ENCODE measurements around the gene CUBN. TPM values are rescaled to one million over a fixed set of nuclear protein-coding genes. Genes with fewer than 3 reads are reported as not detected.
"Not testable (repeated sequence)": the region's sequence is repeated elsewhere in the genome, so short reads cannot be mapped to it uniquely, and the experiment has no call there.

CUBN gene
- total RNA-seq, 1 donor from 2014 or later, result 2.1 TPM

DNA sequence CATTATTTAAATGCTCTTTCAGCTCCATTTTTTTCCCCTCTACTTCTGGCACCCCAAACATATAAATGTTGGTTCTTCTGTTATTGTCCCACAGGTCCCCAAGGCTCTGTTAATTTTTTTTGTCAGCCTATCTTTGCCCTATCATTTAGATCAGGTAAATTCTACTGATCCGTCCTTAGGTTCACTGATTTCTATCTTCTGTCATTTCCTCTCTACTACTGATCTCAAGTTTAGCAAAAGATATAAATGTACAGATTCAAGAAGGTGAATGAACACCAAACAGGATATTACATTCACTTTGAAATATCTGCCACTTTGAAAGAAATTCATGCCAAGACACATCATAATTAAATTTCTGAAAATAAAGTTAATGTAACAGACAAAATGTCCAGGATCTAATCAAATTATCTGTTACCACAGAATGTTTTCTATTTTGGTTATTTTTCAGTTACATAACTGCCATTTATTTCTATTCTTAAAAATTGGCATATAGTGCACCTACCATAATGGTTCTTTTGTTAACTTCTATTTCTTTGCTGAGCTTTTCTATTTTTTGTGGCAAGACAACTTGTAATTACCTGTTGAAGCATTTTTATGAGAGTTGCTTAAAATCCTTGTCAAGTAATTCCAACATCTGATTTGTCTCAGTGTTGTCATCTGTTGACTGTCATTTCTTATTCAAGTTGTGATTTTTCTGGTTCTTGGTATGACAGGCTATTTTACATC, 12.1 kb upstream of the CUBN start:
- DNase-seq (ENCODE audit: extremely low read depth, low read depth, low spot score), result no peak

GRCh38 chr10:17140386-17140761, 10.8 kb upstream of the CUBN start:
- DNase-seq (ENCODE audit: extremely low read depth, low read depth, low spot score), result no peak

GRCh38 chr10:17138460-17139042, 8.9 kb upstream of the CUBN start:
- no peak for DNase-seq (ENCODE audit: extremely low read depth, low read depth, low spot score)

- no peak for DNase-seq (ENCODE audit: extremely low read depth, low read depth, low spot score)
Measured at GRCh38 chr10:17134737-17135260, 5.2 kb upstream of the CUBN start.

DNA sequence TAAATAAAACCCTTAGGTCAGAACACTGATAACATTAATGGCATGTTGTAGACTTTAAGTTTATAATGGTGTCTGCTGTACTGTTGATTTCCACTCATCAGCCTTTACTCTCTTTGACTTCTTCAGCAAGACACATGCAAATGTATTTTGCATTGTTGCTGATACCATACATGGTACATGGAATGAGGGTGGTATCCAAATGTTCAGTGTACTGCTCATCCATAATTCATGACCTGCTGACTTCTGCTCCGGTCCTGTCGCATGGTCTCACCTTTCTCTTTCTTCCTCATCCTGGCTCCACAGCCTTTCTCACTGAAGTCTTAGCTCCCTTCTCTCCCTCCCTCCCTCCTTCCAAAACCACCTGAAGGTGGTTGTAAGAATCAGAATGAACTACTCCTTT, 4.7 kb upstream of the CUBN start:
- no peak for DNase-seq (ENCODE audit: extremely low read depth, low read depth, low spot score)

GRCh38 chr10:17128261-17128660, 1.4 kb downstream of the CUBN start:
- no peak for DNase-seq (ENCODE audit: extremely low read depth, low read depth, low spot score)

GRCh38 chr10:17126327-17126726, 3.3 kb downstream of the CUBN start:
- no peak for DNase-seq (ENCODE audit: extremely low read depth, low read depth, low spot score)

DNA sequence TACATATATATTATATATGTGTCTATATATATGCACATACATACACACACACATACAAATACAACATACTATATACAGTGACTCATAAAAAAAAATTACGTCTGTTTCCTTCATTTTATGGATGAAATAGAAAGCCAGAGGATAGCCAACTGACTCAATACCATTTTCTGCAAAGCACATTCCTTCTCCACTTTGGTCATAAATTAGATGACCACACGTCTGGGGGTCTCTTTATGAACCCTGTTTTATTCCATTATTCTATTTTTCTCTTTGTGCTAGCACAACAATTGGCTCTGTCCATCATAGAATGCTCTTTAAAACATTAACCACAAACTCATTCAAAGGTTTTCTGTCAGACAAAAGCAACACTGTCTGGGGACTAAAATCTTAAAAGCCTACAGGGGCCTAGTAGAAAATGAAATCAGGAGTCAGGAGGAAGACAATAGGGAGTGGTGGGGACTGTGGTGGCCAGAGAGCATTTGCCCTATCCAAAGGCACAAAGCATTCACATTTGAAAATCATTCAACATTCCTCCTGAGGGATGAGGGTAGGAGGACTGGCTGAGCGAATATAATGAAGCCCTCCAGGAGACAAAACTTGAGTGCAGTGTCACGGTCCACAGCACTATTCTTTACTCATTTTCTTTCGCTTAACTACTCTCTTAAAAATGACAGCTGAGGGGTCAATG, 4.3 kb downstream of the CUBN start:
- no peak for DNase-seq (ENCODE audit: extremely low read depth, low read depth, low spot score)

- no peak for DNase-seq (ENCODE audit: extremely low read depth, low read depth, low spot score)
Measured at GRCh38 chr10:17123961-17124360, 5.7 kb downstream of the CUBN start.

DNA sequence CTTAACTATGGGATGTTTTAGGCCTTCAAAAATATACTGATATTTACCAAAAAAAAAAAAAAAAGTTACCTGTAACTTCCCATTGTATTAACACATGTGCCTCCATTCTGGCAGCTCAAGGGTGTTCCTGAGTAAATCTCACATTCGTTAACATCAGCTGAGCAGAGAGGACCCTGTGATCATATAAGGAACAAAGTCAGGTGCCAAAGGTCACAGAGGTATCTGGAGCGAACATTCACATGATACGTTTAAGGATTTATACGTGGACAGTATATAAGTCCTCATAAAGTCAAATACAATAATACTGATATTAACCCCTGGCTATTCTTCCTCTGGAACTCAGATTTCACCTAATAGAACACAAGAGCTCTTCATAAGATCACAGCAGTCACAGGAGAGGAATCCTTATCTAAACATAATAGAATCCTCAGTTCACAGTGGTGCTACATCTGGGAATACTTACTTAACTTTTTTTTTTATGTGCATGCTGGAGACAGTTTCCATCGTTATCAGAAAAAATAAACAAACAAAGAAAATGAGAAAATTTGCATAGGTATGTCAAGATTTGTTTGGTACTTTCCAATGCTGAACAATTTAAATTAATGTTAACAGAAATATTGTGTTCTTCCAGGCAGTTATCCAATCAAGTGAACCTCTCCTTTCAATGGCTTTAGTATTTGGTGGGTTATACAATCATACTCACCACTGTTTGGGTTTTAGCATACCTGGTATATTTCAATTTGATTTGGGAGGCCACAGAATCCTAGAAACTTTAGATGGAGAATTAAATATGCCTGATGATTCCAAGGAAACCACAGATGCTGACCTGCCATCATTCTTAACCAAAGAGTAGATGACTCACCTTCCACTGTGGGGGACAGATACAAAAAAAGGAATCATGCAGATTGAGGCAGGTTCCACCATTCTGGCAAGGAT, 6.6 kb downstream of the CUBN start:
- DNase-seq (ENCODE audit: extremely low read depth, low read depth, low spot score), result no peak

DNA sequence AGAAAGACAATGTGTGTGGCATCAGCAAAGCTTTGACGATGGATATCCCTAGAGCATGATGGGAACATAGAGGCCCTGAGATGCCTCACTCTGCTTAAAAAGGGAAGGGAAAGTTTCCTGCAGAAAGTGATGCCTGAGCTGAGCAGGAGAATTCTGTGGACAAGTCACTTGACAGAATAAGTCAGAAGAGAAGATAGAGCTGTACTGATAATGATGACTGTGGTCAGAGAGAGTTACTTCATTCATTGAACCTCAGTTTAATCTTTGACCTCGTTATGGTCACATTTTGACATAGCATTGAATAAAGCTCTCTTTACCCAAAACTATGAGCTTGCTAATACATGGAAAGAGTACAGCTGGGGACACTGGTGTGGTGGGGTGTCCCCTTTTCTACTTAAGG, 7.6 kb downstream of the CUBN start:
- no peak for DNase-seq (ENCODE audit: extremely low read depth, low read depth, low spot score)

DNA sequence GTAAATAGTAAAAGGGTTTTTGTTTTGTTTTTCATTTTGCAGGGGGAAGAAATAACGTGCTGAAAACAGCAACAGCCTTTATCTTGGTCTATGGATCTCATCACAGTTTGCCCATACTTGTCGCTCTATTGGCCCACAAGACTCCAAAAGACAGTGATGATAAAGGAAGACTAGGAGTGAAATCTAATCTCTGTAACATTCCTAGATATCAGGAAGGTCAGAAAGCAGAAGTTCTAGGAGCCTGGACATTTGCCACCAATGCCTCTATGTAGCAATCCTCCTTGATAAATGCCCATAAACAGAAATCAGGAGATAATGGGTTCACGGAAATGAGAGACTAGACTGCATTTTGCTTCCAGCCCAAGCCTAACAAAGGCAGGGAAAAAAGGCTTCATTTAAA, 8.9 kb downstream of the CUBN start:
- DNase-seq (ENCODE audit: extremely low read depth, low read depth, low spot score), result no peak

GRCh38 chr10:17119845-17120244, 9.8 kb downstream of the CUBN start:
- no peak for DNase-seq (ENCODE audit: extremely low read depth, low read depth, low spot score)

- no peak for DNase-seq (ENCODE audit: extremely low read depth, low read depth, low spot score)
Measured at GRCh38 chr10:17116193-17116592, 13.4 kb downstream of the CUBN start.

GRCh38 chr10:17115683-17116082, 13.9 kb downstream of the CUBN start:
- DNase-seq (ENCODE audit: extremely low read depth, low read depth, low spot score), result peak; percentile 22

- DNase-seq (ENCODE audit: extremely low read depth, low read depth, low spot score), result not testable (repeated sequence)
Measured at GRCh38 chr10:17114878-17115444, 14.7 kb downstream of the CUBN start.

DNA sequence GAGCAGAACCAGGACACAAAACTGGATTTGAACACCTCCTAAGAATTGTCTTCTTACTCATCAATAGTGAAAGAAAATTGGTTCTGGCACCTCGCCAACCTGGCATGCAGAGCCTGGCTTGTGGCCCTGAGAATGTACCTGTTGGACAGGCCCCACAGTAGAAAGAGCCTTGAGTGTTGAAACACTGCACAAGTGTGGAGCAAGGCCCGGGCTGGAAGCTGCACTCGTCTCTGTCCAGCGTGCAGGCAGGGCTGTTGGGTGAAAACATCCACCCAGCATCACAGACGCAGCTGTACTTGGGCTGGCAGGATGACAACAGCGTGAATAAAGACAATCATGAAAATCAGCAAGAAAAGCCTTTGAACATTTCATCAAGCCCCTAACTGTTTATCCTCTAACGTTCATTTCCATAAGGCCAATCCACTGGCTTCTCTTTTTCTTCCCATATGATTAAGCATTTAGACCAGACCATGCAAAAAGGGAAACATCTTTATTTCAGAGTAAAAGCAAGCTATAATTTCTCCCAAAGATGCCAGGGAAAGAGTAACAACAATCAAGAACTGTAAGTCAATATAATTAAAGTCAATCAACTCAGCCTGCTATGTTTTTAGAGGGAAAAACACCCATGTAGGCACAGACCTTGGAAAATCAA, 15.6 kb downstream of the CUBN start:
- no peak for DNase-seq (ENCODE audit: extremely low read depth, low read depth, low spot score)

DNA sequence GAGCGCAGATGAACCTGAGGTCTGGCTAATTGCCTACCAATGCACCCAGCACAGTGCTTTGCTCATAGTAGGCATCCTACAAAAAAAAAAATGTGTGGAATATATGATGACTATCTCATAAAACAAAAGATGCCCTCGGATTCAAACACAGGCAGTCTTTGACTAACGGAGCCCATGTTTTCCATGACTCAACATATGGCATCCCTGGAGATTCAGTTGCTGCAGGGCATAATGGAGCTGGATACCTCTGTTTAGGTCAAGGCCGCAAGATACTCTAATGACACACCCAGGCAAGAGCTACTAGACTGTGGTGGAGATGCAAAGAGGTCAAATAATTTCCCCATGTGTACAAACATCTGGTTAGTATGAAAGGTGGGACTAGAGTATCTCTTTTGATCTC, 16.3 kb downstream of the CUBN start:
- no peak for DNase-seq (ENCODE audit: extremely low read depth, low read depth, low spot score)

DNA sequence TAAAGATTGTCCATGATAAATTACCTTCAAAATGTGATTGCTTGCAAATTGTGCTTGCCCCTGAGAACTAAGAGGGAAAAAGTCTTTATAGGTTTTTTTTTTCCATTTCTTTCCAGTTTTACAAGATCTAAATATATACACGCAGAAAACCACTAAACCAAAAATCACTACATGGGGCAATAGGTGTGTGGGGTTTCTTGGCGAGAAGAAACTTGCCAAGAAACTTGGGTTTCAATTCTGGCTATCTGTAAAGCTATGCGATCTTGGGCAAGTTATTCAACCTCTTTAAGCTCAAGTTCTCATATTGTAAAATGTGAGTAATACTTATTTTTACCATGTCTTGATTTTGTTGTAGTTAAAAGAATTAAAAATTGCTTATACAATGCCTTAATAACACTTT, 17.0 kb downstream of the CUBN start:
- DNase-seq (ENCODE audit: extremely low read depth, low read depth, low spot score), result no peak
